Measurements from ENCODE around the gene PPP1R12A. TPM values are rescaled to one million over a fixed set of nuclear protein-coding genes. Genes with fewer than 3 reads are reported as not detected.

Gene PPP1R12A
- total RNA-seq, 2 donors from 2014 or later: 57.5 to 79.2 TPM

GRCh38 chr12:79871621-79872020 lies 63.3 kb downstream of the PPP1R12A start:
- H3K9ac ChIP-seq (ENCODE audit: low read depth in 2 of 2, low read length in 2 of 2): no peak overlapping the region
- H3K36me3 ChIP-seq: no peaks in the 10 kb centered on the region
- H3K4me3 ChIP-seq: no peak overlapping the region
- H3K4me1 ChIP-seq: peaks cover 5% of the 10 kb centered on the region
- DNase-seq: no peak
- no peak overlapping the region for H3K27ac ChIP-seq
- no peaks in the 10 kb centered on the region for H3K27me3 ChIP-seq
- H3K9me3 ChIP-seq: no peaks in the 10 kb centered on the region
- TF ChIP-seq CTCF (IDR thresholded peaks at IDR 0.05): no peak
- intact Hi-C loops (cut with DNase I): no loop called here

- Histone ChIP-seq H3K4me1 (peaks cover 5% of the 10 kb centered on the region), H3K27ac (no peak overlapping the region), H3K36me3 (no peaks in the 10 kb centered on the region), H3K27me3 (no peaks in the 10 kb centered on the region), H3K9ac (ENCODE audit: low read depth in 2 of 2, low read length in 2 of 2) (no peak overlapping the region), H3K4me3 (no peak overlapping the region), H3K9me3 (no peaks in the 10 kb centered on the region)
- no peak for DNase-seq
- no peak for TF ChIP-seq CTCF (IDR thresholded peaks at IDR 0.05)
- intact Hi-C loops (cut with DNase I): no loop called here
Observed at GRCh38 chr12:79870916-79871315, 64.0 kb downstream of the PPP1R12A start.

GRCh38 chr12:79859646-79860045 lies 75.3 kb downstream of the PPP1R12A start:
- TF ChIP-seq CTCF (IDR thresholded peaks at IDR 0.05): no peak
- intact Hi-C loops (cut with DNase I): no loop called here
- Histone ChIP-seq H3K4me1 (no peaks in the 10 kb centered on the region), H3K36me3 (no peaks in the 10 kb centered on the region), H3K9me3 (no peaks in the 10 kb centered on the region), H3K4me3 (no peak overlapping the region), H3K27me3 (no peaks in the 10 kb centered on the region), H3K27ac (no peak overlapping the region), H3K9ac (ENCODE audit: low read depth in 2 of 2, low read length in 2 of 2) (no peak overlapping the region)
- DNase-seq: no peak

- Histone ChIP-seq H3K4me3 (no peak overlapping the region), H3K36me3 (no peaks in the 10 kb centered on the region), H3K27ac (no peak overlapping the region), H3K9me3 (no peaks in the 10 kb centered on the region), H3K9ac (ENCODE audit: low read depth in 2 of 2, low read length in 2 of 2) (no peak overlapping the region), H3K27me3 (no peaks in the 10 kb centered on the region), H3K4me1 (no peaks in the 10 kb centered on the region)
- no peak for TF ChIP-seq CTCF (IDR thresholded peaks at IDR 0.05)
- DNase-seq: no peak
- intact Hi-C loops (cut with DNase I): no loop called here
Observed at GRCh38 chr12:79858518-79858917, 76.4 kb downstream of the PPP1R12A start.

GRCh38 chr12:79857675-79858074 lies 77.2 kb downstream of the PPP1R12A start:
- DNase-seq: no peak
- Histone ChIP-seq H3K9me3 (no peaks in the 10 kb centered on the region), H3K27me3 (no peaks in the 10 kb centered on the region), H3K4me3 (no peak overlapping the region), H3K36me3 (no peaks in the 10 kb centered on the region), H3K27ac (no peak overlapping the region), H3K4me1 (no peaks in the 10 kb centered on the region), H3K9ac (ENCODE audit: low read depth in 2 of 2, low read length in 2 of 2) (no peak overlapping the region)
- intact Hi-C loops (cut with DNase I): no loop called here
- no peak for TF ChIP-seq CTCF (IDR thresholded peaks at IDR 0.05)
